GM12878 (cell line): ENCODE measurements around the gene USPL1. TPM values are rescaled to one million over a fixed set of nuclear protein-coding genes. Genes with fewer than 3 reads are reported as not detected.

ENCODE experiments used
- ATAC-seq: fragments of 200-7000 bp; cut with Tn5 transposase; 3 replicates; pipeline ENCODE4 v1.9.1; 2020; ENCODE audit warnings: mild to moderate bottlenecking, moderate library complexity
- BruUV-seq: library from RNA; stranded (reverse); fragments of 400-500 nt; replicated peaks from 2 replicates; lab custom pipeline; 2021; lab: Mats Ljungman, UMichigan
- CTCF ChIA-PET: fragments of 300-600 bp; sonication (Branson Sonifier 250); formaldehyde crosslinking; extraction: SDS; loops from one replicate; lab custom pipeline; 2021; ENCODE audit warnings: inconsistent platforms; lab: Yijun Ruan, JAX
- POLR2A ChIA-PET: fragments of 350-600 bp; formaldehyde crosslinking; extraction: SDS; loops from one replicate; lab custom pipeline; 2021; ENCODE audit warnings: inconsistent platforms; lab: Charles Lee
- RAD21 ChIA-PET: fragments of 300-600 bp; sonication (Branson Sonifier 250); formaldehyde crosslinking; loops from one replicate; lab custom pipeline; 2023; ENCODE audit warnings: antibody characterized with exemption; ENCODE audit not compliant: unreplicated experiment; lab: Charles Lee
- SMC1A ChIA-PET: fragments of 300-600 bp; sonication (Branson Sonifier 250); formaldehyde crosslinking; loops from one replicate; lab custom pipeline; 2023; ENCODE audit not compliant: unreplicated experiment, uncharacterized antibody; lab: Charles Lee
- DNase-seq: peaks from one replicate; pipeline ENCODE4 v3.0.0-alpha.2; 2011; ENCODE audit warnings: low read depth, low spot score
- FAIRE-seq: peaks from 3 replicates; lab custom pipeline; 2011; peaks lifted over from hg19 to GRCh38; lab: Jason Lieb, UNC
- H2AFZ ChIP-seq: 2 replicates; pipeline ENCODE4 v1.6.0; 2011; ENCODE audit warnings: low read depth, low read length, control low read depth; ENCODE audit not compliant: control insufficient read depth
- H3K27ac ChIP-seq: 2 replicates; pipeline ENCODE4 v1.5.1; 2011; ENCODE audit warnings: control low read depth; ENCODE audit not compliant: control insufficient read depth, insufficient read depth
- H3K27me3 ChIP-seq, 2 experiments: replicated peaks in 1 of 2; 2 replicates each; pipeline versions ENCODE4 v1.6.0 to v1.6.1; 2011; ENCODE audit warnings: low read length in 1 of 2; ENCODE audit not compliant: control insufficient read depth in 2 of 2, insufficient read depth in 2 of 2
- H3K36me3 ChIP-seq, 2 experiments: 2 replicates each; pipeline ENCODE4 v1.5.1; 2011; ENCODE audit warnings: low read length in 1 of 2; ENCODE audit not compliant: control insufficient read depth in 2 of 2, insufficient read depth in 2 of 2
- H3K4me1 ChIP-seq: 2 replicates; pipeline ENCODE4 v1.6.1; 2011; ENCODE audit warnings: mild to moderate bottlenecking, low read length, moderate library complexity, mixed read lengths; ENCODE audit not compliant: control insufficient read depth, insufficient read depth
- H3K4me2 ChIP-seq: 2 replicates; pipeline ENCODE4 v1.6.0; 2011; ENCODE audit warnings: control low read depth; ENCODE audit not compliant: control insufficient read depth, insufficient read depth
- H3K4me3 ChIP-seq: fragments of 200-600 bp; sonication (generic); 2 replicates; pipeline ENCODE4 v1.5.1; 2016
- H3K79me2 ChIP-seq: 2 replicates; pipeline ENCODE4 v1.6.0; 2011; ENCODE audit warnings: low read length; ENCODE audit not compliant: control insufficient read depth, insufficient read depth
- H3K9ac ChIP-seq: 2 replicates; pipeline ENCODE4 v1.8.0; 2011; ENCODE audit warnings: low read length, control low read depth, mixed read lengths; ENCODE audit not compliant: control insufficient read depth, insufficient read depth
- H3K9me3 ChIP-seq: replicated peaks from 3 replicates; pipeline ENCODE4 v1.5.1; 2011; ENCODE audit warnings: mild to moderate bottlenecking, low read length; ENCODE audit not compliant: control insufficient read depth, insufficient read depth
- H4K20me1 ChIP-seq: 2 replicates; pipeline ENCODE4 v1.6.0; 2011; ENCODE audit not compliant: control insufficient read depth, insufficient read depth
- JUNB ChIP-seq: IDR thresholded peaks from 2 replicates; pipeline ENCODE4 v1.6.1; 2016; ENCODE audit warnings: antibody characterized with exemption, mild to moderate bottlenecking
- JUND ChIP-seq: IDR thresholded peaks from 2 replicates; pipeline ENCODE4 v1.6.1; 2012; ENCODE audit warnings: low read depth, mild to moderate bottlenecking, low read length, improper control_type of control experiment, moderate library complexity
- RAD21 ChIP-seq: IDR thresholded peaks from 2 replicates; pipeline ENCODE4 v1.6.1; 2011; ENCODE audit warnings: mild to moderate bottlenecking, low read depth, low read length, moderate library complexity; ENCODE audit not compliant: insufficient read depth
- WGBS: methylation state at CpG from one replicate; pipeline ENCODE4 v1.1.6; 2016; ENCODE audit warnings: low lambda C conversion rate; ENCODE audit not compliant: insufficient replicate concordance, insufficient coverage; ENCODE audit errors: missing lambda C conversion rate; 5-methylcytosine and 5-hydroxymethylcytosine counted together
- in situ Hi-C: fragments of 300-500 bp; cut with MboI; formaldehyde crosslinking; loops from 9 replicates; pipeline ENCODE4 v1.14.3; 2018; ENCODE audit warnings: mixed read lengths
- intact Hi-C: fragments of 100-400 bp; cut with micrococcal nuclease; formaldehyde crosslinking; loops from one replicate; pipeline ENCODE4 v1.14.2; 2022; ENCODE audit not compliant: unreplicated experiment
- polyA plus RNA-seq, 11 experiments: library from polyadenylated mRNA; depleted of rRNA in 4 of 11; unstranded in 6 of 11; stranded (reverse) in 5 of 11; fragments of >200 nt; fragmentation: Nextera tagmentation in 4 of 11; fragmentation: Illumina TruSeq in 1 of 11; extraction: Ambion mirVana in 4 of 11; extraction: Trizol in 1 of 11; gene quantifications; 1 replicate in 1 of 11; 2 replicates in 10 of 11; pipeline versions ENCODE4 v1.2.1 to v1.2.3, GENCODE V29; 2011 to 2016; ENCODE audit warnings: inconsistent platforms in 2 of 11, missing spikeins in 2 of 11, low read depth in 1 of 11
- total RNA-seq, 4 experiments: library from RNA; depleted of rRNA in 3 of 4; stranded (reverse); fragments of >200 nt in 3 of 4; fragmentation: Illumina TruSeq in 1 of 4; extraction: Trizol in 1 of 4; gene quantifications; 2 replicates each; pipeline versions ENCODE4 v1.2.1 to v1.2.3, GENCODE V29; 2013 to 2021
- TF ChIP-seq, protein P1 (sequence below): IDR thresholded peaks from 2 replicates; pipeline ENCODE4 v1.6.1; 2011; ENCODE audit warnings: mild to moderate bottlenecking, low read depth, low read length, moderate library complexity; ENCODE audit not compliant: insufficient replicate concordance
- TF ChIP-seq, protein P2 (sequence below): fragments of 450-650 bp; formaldehyde crosslinking; IDR thresholded peaks from 2 replicates; pipeline ENCODE4 v1.5.0; 2022; ENCODE audit warnings: mild to moderate bottlenecking, missing genetic modification characterization
- TF ChIP-seq, protein P3 (sequence below): fragments of 150-350 bp; IDR thresholded peaks from 2 replicates; pipeline ENCODE4 v1.6.1; 2014; ENCODE audit warnings: mild to moderate bottlenecking, low read depth, low read length
- TF ChIP-seq, protein P4 (sequence below): IDR thresholded peaks from 2 replicates; pipeline ENCODE4 v1.6.1; 2012; ENCODE audit warnings: low read length, inconsistent platforms
- TF ChIP-seq, protein P5 (sequence below): IDR thresholded peaks from 2 replicates; pipeline ENCODE4 v1.6.1; 2011; ENCODE audit warnings: borderline replicate concordance, low read depth, mild to moderate bottlenecking, moderate library complexity, mixed read lengths, low read length; ENCODE audit not compliant: insufficient read depth; ENCODE audit errors: extremely low read length
- TF ChIP-seq, protein P6 (sequence below): fragments of 450-650 bp; conservative IDR thresholded peaks from 2 replicates; pipeline ENCODE4 v1.6.1; 2017; ENCODE audit warnings: mild to moderate bottlenecking, moderate library complexity

USPL1 gene
- total and polyA plus RNA-seq, 10 of the 15 experiments (the other 5 are each of a cell fraction or from before 2014, with no cell fraction given), result 7.9 to 23.2 (median 15.8) TPM

DNA sequence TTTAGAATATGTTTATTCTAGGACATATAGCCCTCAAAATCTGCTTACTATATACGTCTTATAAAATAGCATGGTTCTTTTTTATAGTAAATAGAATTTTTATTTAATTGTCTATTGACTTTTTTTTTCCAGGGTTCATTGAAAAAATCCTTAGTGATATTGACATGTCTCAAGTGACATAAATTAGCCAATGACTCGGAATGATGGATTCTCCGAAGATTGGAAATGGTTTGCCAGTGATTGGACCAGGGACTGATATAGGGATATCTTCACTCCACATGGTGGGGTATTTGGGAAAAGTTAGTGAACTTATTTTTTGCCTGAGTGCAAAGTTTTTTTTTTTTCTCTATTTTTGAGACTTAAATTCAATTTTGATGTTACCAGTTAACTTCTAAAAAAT lies 3.2 kb downstream of the USPL1 start:
- ChIA-PET RAD21 (interaction anchor here (0.5 to 0.9 kb wide), 2 partner anchors 13 kb away, joined by 3 read pairs; no protein-coding TSS in a partner anchor), CTCF (interaction anchor here (0.6 to 0.9 kb wide), 4 partner anchors 12 to 269 kb away, joined by 3 to 5 read pairs (median 3); no protein-coding TSS in a partner anchor), SMC1A (interaction anchor here (0.7 to 1.4 kb wide), 4 partner anchors 8 to 185 kb away, joined by 3 to 4 read pairs (median 4); no protein-coding TSS in a partner anchor), POLR2A (no interaction called here)
- no peak overlapping the region for H3K4me3 ChIP-seq
- DNase-seq (no peak), ATAC-seq (no peak), FAIRE-seq (no peak)
- peaks cover 63% of the 10 kb centered on the region for H3K79me2 ChIP-seq
- no TSS peak for BruUV-seq
- H3K4me1 ChIP-seq, result no peaks in the 10 kb centered on the region; the same call in 1 of the 2 replicates
- peaks cover 3 to 15% of the 10 kb centered on the region in 2 experiments for H3K36me3 ChIP-seq
- no peaks in the 10 kb centered on the region for H3K9me3 ChIP-seq
- H3K27ac ChIP-seq, result no peak overlapping the region
- intact Hi-C loops (no loop called here), in situ Hi-C loops (no loop called here)
- no peak for TF ChIP-seq JUNB
- TF ChIP-seq, protein P1, sequence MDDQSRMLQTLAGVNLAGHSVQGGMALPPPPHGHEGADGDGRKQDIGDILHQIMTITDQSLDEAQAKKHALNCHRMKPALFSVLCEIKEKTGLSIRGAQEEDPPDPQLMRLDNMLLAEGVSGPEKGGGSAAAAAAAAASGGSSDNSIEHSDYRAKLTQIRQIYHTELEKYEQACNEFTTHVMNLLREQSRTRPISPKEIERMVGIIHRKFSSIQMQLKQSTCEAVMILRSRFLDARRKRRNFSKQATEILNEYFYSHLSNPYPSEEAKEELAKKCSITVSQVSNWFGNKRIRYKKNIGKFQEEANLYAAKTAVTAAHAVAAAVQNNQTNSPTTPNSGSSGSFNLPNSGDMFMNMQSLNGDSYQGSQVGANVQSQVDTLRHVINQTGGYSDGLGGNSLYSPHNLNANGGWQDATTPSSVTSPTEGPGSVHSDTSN, result no peak
- TF ChIP-seq, protein P2, sequence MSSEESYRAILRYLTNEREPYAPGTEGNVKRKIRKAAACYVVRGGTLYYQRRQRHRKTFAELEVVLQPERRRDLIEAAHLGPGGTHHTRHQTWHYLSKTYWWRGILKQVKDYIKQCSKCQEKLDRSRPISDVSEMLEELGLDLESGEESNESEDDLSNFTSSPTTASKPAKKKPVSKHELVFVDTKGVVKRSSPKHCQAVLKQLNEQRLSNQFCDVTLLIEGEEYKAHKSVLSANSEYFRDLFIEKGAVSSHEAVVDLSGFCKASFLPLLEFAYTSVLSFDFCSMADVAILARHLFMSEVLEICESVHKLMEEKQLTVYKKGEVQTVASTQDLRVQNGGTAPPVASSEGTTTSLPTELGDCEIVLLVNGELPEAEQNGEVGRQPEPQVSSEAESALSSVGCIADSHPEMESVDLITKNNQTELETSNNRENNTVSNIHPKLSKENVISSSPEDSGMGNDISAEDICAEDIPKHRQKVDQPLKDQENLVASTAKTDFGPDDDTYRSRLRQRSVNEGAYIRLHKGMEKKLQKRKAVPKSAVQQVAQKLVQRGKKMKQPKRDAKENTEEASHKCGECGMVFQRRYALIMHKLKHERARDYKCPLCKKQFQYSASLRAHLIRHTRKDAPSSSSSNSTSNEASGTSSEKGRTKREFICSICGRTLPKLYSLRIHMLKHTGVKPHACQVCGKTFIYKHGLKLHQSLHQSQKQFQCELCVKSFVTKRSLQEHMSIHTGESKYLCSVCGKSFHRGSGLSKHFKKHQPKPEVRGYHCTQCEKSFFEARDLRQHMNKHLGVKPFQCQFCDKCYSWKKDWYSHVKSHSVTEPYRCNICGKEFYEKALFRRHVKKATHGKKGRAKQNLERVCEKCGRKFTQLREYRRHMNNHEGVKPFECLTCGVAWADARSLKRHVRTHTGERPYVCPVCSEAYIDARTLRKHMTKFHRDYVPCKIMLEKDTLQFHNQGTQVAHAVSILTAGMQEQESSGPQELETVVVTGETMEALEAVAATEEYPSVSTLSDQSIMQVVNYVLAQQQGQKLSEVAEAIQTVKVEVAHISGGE (CRISPR knock-in tag), result no peak
- TF ChIP-seq, protein P3, sequence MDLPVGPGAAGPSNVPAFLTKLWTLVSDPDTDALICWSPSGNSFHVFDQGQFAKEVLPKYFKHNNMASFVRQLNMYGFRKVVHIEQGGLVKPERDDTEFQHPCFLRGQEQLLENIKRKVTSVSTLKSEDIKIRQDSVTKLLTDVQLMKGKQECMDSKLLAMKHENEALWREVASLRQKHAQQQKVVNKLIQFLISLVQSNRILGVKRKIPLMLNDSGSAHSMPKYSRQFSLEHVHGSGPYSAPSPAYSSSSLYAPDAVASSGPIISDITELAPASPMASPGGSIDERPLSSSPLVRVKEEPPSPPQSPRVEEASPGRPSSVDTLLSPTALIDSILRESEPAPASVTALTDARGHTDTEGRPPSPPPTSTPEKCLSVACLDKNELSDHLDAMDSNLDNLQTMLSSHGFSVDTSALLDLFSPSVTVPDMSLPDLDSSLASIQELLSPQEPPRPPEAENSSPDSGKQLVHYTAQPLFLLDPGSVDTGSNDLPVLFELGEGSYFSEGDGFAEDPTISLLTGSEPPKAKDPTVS, result no peak
- TF ChIP-seq, protein P4, sequence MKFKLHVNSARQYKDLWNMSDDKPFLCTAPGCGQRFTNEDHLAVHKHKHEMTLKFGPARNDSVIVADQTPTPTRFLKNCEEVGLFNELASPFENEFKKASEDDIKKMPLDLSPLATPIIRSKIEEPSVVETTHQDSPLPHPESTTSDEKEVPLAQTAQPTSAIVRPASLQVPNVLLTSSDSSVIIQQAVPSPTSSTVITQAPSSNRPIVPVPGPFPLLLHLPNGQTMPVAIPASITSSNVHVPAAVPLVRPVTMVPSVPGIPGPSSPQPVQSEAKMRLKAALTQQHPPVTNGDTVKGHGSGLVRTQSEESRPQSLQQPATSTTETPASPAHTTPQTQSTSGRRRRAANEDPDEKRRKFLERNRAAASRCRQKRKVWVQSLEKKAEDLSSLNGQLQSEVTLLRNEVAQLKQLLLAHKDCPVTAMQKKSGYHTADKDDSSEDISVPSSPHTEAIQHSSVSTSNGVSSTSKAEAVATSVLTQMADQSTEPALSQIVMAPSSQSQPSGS, result no peak
- TF ChIP-seq RAD21, result no peak
- TF ChIP-seq, protein P5, sequence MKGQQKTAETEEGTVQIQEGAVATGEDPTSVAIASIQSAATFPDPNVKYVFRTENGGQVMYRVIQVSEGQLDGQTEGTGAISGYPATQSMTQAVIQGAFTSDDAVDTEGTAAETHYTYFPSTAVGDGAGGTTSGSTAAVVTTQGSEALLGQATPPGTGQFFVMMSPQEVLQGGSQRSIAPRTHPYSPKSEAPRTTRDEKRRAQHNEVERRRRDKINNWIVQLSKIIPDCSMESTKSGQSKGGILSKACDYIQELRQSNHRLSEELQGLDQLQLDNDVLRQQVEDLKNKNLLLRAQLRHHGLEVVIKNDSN, result no peak
- TF ChIP-seq, protein P6, sequence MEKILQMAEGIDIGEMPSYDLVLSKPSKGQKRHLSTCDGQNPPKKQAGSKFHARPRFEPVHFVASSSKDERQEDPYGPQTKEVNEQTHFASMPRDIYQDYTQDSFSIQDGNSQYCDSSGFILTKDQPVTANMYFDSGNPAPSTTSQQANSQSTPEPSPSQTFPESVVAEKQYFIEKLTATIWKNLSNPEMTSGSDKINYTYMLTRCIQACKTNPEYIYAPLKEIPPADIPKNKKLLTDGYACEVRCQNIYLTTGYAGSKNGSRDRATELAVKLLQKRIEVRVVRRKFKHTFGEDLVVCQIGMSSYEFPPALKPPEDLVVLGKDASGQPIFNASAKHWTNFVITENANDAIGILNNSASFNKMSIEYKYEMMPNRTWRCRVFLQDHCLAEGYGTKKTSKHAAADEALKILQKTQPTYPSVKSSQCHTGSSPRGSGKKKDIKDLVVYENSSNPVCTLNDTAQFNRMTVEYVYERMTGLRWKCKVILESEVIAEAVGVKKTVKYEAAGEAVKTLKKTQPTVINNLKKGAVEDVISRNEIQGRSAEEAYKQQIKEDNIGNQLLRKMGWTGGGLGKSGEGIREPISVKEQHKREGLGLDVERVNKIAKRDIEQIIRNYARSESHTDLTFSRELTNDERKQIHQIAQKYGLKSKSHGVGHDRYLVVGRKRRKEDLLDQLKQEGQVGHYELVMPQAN, result no peak
- TF ChIP-seq JUND, result no peak
- H3K9ac ChIP-seq, result no peak overlapping the region
- H3K4me2 ChIP-seq, result peak overlapping the region; percentile 30; the same call in 1 of the 2 replicates
- no peak overlapping the region for H2AFZ ChIP-seq
- no peaks in the 10 kb centered on the region for H3K27me3 ChIP-seq
- no peaks in the 10 kb centered on the region for H4K20me1 ChIP-seq
- 54% methylated on average over 3 of the region's 3 CpGs for WGBS
